ENCODE data around the gene KCTD1. TPM values are rescaled to one million over a fixed set of nuclear protein-coding genes. Genes with fewer than 3 reads are reported as not detected.
A peak's percentile ranks its signal among the peaks of the same experiment; 100 is the strongest.

Gene KCTD1
- total RNA-seq, 4 donors from 2014 or later: 33.6 to 42.0 (median 39.4) TPM

DNA sequence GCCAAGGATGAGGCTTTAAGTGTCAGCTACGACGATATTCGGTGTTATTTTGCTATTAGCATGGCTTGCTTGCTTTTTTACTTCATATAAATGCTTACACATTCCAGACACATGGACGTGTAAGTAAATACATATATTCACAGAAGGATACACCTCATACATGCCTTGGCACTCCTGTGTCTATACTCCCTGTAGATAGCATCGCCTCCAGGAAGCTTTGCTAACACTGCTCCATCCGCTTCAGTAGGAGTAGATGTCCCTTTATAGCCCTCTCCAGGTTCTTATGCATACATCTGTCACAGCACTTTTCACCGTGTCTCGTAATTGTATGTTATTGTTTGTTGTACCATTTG is 27.5 kb upstream of the KCTD1 start:
- 40 to 42% methylated on average over 8 of the region's 8 CpGs for WGBS, 2 donors

GRCh38 chr18:26574958-26575864 is 26.9 kb upstream of the KCTD1 start:
- Histone ChIP-seq H3K36me3 (no peaks in the 10 kb centered on the region), H3K4me1 (peaks cover 0 to 10% (median 1%) of the 10 kb centered on the region in 4 donors), H3K4me3 (peak overlapping the region; percentile 27 to 56 (median 35)), H3K9me3 (no peaks in the 10 kb centered on the region), H3K27me3 (no peaks in the 10 kb centered on the region), H3K27ac (peak overlapping the region in 3 of 4 donors; percentile 8 to 67 (median 31))
- peak in 1 of 2 donors; percentile 16 for DNase-seq (ENCODE audit: low spot score in 2 of 2)
- 3 to 5% methylated on average over 27 of the region's 27 CpGs for WGBS, 2 donors
- TF ChIP-seq POLR2A (IDR thresholded peaks at IDR 0.05): no peak
- TF ChIP-seq EP300 (IDR thresholded peaks at IDR 0.05): peak in 1 of 2 donors; percentile 22

More for the DNA sequence above, 27.5 kb upstream of the KCTD1 start:
- Histone ChIP-seq H3K4me3 (peak overlapping the region in 2 of 4 donors; percentile 34 to 56), H3K4me1 (peaks cover 0 to 10% (median 2%) of the 10 kb centered on the region in 4 donors), H3K27me3 (no peaks in the 10 kb centered on the region), H3K36me3 (no peaks in the 10 kb centered on the region), H3K9me3 (no peaks in the 10 kb centered on the region), H3K27ac (peak overlapping the region in 1 of 4 donors; percentile 67)
- no peak for DNase-seq (ENCODE audit: low spot score in 2 of 2)
- TF ChIP-seq, protein P1, sequence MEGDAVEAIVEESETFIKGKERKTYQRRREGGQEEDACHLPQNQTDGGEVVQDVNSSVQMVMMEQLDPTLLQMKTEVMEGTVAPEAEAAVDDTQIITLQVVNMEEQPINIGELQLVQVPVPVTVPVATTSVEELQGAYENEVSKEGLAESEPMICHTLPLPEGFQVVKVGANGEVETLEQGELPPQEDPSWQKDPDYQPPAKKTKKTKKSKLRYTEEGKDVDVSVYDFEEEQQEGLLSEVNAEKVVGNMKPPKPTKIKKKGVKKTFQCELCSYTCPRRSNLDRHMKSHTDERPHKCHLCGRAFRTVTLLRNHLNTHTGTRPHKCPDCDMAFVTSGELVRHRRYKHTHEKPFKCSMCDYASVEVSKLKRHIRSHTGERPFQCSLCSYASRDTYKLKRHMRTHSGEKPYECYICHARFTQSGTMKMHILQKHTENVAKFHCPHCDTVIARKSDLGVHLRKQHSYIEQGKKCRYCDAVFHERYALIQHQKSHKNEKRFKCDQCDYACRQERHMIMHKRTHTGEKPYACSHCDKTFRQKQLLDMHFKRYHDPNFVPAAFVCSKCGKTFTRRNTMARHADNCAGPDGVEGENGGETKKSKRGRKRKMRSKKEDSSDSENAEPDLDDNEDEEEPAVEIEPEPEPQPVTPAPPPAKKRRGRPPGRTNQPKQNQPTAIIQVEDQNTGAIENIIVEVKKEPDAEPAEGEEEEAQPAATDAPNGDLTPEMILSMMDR (IDR thresholded peaks at IDR 0.05): no peak
- TF ChIP-seq POLR2A (IDR thresholded peaks at IDR 0.05) (no peak), EP300 (IDR thresholded peaks at IDR 0.05) (no peak)

- H3K4me1 ChIP-seq: peaks cover 0 to 14% (median 0%) of the 10 kb centered on the region in 4 donors
- H3K27me3 ChIP-seq: no peaks in the 10 kb centered on the region
- no peak overlapping the region for H3K27ac ChIP-seq
- H3K9me3 ChIP-seq: no peaks in the 10 kb centered on the region
- no peak overlapping the region for H3K4me3 ChIP-seq
- TF ChIP-seq, protein P1 (IDR thresholded peaks at IDR 0.05): no peak
- TF ChIP-seq EP300 (IDR thresholded peaks at IDR 0.05) (no peak), POLR2A (IDR thresholded peaks at IDR 0.05) (no peak)
- WGBS, 2 donors: 67 to 69% methylated on average over 5 of the region's 5 CpGs
- DNase-seq (ENCODE audit: low spot score in 2 of 2): no peak
- no peaks in the 10 kb centered on the region for H3K36me3 ChIP-seq
These were observed 20.7 kb upstream of the KCTD1 start for GRCh38 chr18:26568926-26569665.

GRCh38 chr18:26568513-26568912 is 20.2 kb upstream of the KCTD1 start:
- Histone ChIP-seq H3K4me3 (no peak overlapping the region), H3K4me1 (peaks cover 0 to 14% (median 0%) of the 10 kb centered on the region in 4 donors), H3K27ac (no peak overlapping the region), H3K9me3 (no peaks in the 10 kb centered on the region), H3K27me3 (no peaks in the 10 kb centered on the region), H3K36me3 (no peaks in the 10 kb centered on the region)
- WGBS, 2 donors: 80 to 81% methylated on average over 1 of the region's 1 CpG
- no peak for TF ChIP-seq EP300 (IDR thresholded peaks at IDR 0.05)
- TF ChIP-seq, protein P1 (IDR thresholded peaks at IDR 0.05): no peak
- TF ChIP-seq POLR2A (IDR thresholded peaks at IDR 0.05): no peak
- no peak for DNase-seq (ENCODE audit: low spot score in 2 of 2)

DNA sequence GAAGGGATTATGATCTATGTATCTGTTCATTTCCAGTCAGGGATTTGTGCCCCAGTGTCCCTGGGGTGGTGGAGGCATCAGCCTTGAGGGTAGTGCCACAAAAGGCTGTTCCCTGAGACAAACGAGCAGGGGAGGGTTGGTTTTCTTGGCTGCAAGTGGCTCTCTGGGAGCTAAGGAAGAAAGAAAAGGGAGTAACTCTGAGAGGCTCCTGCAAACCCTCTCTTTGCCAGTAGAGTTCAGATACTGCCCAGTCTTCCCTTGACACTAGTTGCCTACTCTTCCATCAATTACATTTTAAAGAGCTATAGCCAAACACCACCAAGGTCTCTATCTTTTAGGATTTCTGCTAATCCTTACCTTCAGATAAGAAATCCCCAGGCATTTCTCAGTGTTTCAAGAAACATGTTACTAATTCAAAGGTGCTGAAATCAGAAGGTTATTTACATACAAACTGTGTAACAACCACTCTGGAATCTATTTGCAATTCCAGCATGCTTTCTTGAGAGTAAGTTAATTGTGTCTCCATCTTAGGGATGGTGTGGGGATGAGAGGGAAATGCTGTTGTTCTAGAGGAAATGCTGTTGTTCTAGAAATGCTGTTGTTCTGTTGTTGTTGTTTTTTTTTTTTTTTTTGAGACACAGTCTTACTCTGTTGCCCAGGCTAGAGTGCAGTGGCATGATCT is 18.7 kb upstream of the KCTD1 start:
- 16 to 36% methylated on average over 1 of the region's 1 CpG for WGBS, 2 donors
- no peaks in the 10 kb centered on the region for H3K9me3 ChIP-seq
- H3K4me1 ChIP-seq: peaks cover 0 to 14% (median 0%) of the 10 kb centered on the region in 4 donors

More for the DNA sequence above, 18.7 kb upstream of the KCTD1 start:
- DNase-seq (ENCODE audit: low spot score in 2 of 2): no peak
- H3K36me3 ChIP-seq: no peaks in the 10 kb centered on the region
- no peaks in the 10 kb centered on the region for H3K27me3 ChIP-seq
- H3K4me3 ChIP-seq: no peak overlapping the region
- no peak for TF ChIP-seq EP300 (IDR thresholded peaks at IDR 0.05)
- no peak for TF ChIP-seq POLR2A (IDR thresholded peaks at IDR 0.05)
- TF ChIP-seq, protein P1 (IDR thresholded peaks at IDR 0.05): no peak
- no peak overlapping the region for H3K27ac ChIP-seq
